Parathyroid adenoma (tissue), 2 donors: ENCODE results near the gene AUTS2.

ENCODE experiments used
- H2AFZ ChIP-seq: fragments of 300-600 bp; sonication (generic); one replicate; pipeline ENCODE4 v1.7.0; 2017; ENCODE audit warnings: antibody characterized with exemption, mild to moderate bottlenecking
- H3K27ac ChIP-seq: fragments of 300-600 bp; sonication (generic); one replicate; pipeline ENCODE4 v1.7.0; 2017
- H3K27me3 ChIP-seq: fragments of 300-600 bp; sonication (generic); one replicate; pipeline ENCODE4 v1.7.0; 2017; ENCODE audit warnings: low read length; ENCODE audit not compliant: control insufficient read depth, insufficient read depth
- H3K36me3 ChIP-seq: fragments of 300-600 bp; sonication (generic); one replicate; pipeline ENCODE4 v1.7.0; 2017; ENCODE audit warnings: low read length; ENCODE audit not compliant: control insufficient read depth, insufficient read depth
- H3K4me1 ChIP-seq: fragments of 300-600 bp; sonication (generic); one replicate; pipeline ENCODE4 v1.7.0; 2017; ENCODE audit warnings: control low read depth
- H3K4me2 ChIP-seq: fragments of 300-600 bp; sonication (generic); one replicate; pipeline ENCODE4 v1.7.0; 2017; ENCODE audit warnings: low read length
- H3K4me3 ChIP-seq: fragments of 300-600 bp; sonication (generic); one replicate; pipeline ENCODE4 v1.7.0; 2017; ENCODE audit warnings: low read depth, low read length
- H3K79me2 ChIP-seq: fragments of 300-600 bp; sonication (generic); one replicate; pipeline ENCODE4 v1.7.0; 2017; ENCODE audit warnings: control low read depth
- H3K9ac ChIP-seq: fragments of 300-600 bp; sonication (generic); one replicate; pipeline ENCODE4 v1.7.0; 2017; ENCODE audit warnings: mild to moderate bottlenecking
- H3K9me3 ChIP-seq: fragments of 300-600 bp; sonication (generic); one replicate; pipeline ENCODE4 v1.7.0; 2017; ENCODE audit warnings: low read length; ENCODE audit not compliant: control insufficient read depth
- CTCF ChIP-seq: fragments of 300-600 bp; sonication (generic); IDR thresholded peaks from one replicate; pipeline ENCODE4 v1.7.0; 2017; ENCODE audit warnings: antibody characterized with exemption, mild to moderate bottlenecking
- donor health status: primary hyperparathyroidism.

The AUTS2 gene

GRCh38 chr7:70257921-70258320, 659.6 kb downstream of the AUTS2 start:
- no peak overlapping the region for H3K27ac ChIP-seq

GRCh38 chr7:70259502-70259901, 661.2 kb downstream of the AUTS2 start:
- Histone ChIP-seq H3K4me1 (peaks cover 3% of the 10 kb centered on the region), H2AFZ (no peak overlapping the region), H3K27ac (no peak overlapping the region), H3K36me3 (no peaks in the 10 kb centered on the region), H3K4me3 (no peak overlapping the region), H3K9me3 (no peaks in the 10 kb centered on the region), H3K4me2 (no peak overlapping the region), H3K27me3 (no peaks in the 10 kb centered on the region), H3K79me2 (no peaks in the 10 kb centered on the region), H3K9ac (no peak overlapping the region)
- TF ChIP-seq CTCF: no peak

More at GRCh38 chr7:70257921-70258320, 659.6 kb downstream of the AUTS2 start:
- Histone ChIP-seq H3K4me3 (no peak overlapping the region), H3K27me3 (no peaks in the 10 kb centered on the region), H2AFZ (no peak overlapping the region), H3K9ac (no peak overlapping the region), H3K36me3 (no peaks in the 10 kb centered on the region), H3K4me1 (peaks cover 8% of the 10 kb centered on the region), H3K4me2 (no peak overlapping the region), H3K79me2 (no peaks in the 10 kb centered on the region), H3K9me3 (no peaks in the 10 kb centered on the region)
- no peak for TF ChIP-seq CTCF

- TF ChIP-seq CTCF: no peak
- H3K36me3 ChIP-seq: no peaks in the 10 kb centered on the region
- no peak overlapping the region for H2AFZ ChIP-seq
- no peaks in the 10 kb centered on the region for H3K27me3 ChIP-seq
- no peak overlapping the region for H3K4me3 ChIP-seq
- H3K9ac ChIP-seq: no peak overlapping the region
- H3K4me2 ChIP-seq: no peak overlapping the region
- no peaks in the 10 kb centered on the region for H3K4me1 ChIP-seq
- no peaks in the 10 kb centered on the region for H3K79me2 ChIP-seq
- H3K9me3 ChIP-seq: no peaks in the 10 kb centered on the region
- no peak overlapping the region for H3K27ac ChIP-seq
These were observed 665.4 kb downstream of the AUTS2 start for GRCh38 chr7:70263471-70264255.

- Histone ChIP-seq H3K4me2 (no peak overlapping the region), H3K4me3 (no peak overlapping the region), H3K79me2 (no peaks in the 10 kb centered on the region), H2AFZ (no peak overlapping the region), H3K9ac (no peak overlapping the region), H3K27me3 (no peaks in the 10 kb centered on the region), H3K4me1 (no peaks in the 10 kb centered on the region), H3K9me3 (no peaks in the 10 kb centered on the region), H3K36me3 (no peaks in the 10 kb centered on the region), H3K27ac (no peak overlapping the region)
- TF ChIP-seq CTCF: no peak
These were observed 667.9 kb downstream of the AUTS2 start for GRCh38 chr7:70266186-70266585.
